ENCODE data around the gene HES6. TPM values are rescaled to one million over a fixed set of nuclear protein-coding genes. Genes with fewer than 3 reads are reported as not detected.

HES6 gene, protein sequence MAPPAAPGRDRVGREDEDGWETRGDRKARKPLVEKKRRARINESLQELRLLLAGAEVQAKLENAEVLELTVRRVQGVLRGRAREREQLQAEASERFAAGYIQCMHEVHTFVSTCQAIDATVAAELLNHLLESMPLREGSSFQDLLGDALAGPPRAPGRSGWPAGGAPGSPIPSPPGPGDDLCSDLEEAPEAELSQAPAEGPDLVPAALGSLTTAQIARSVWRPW
- total RNA-seq (2014; rRNA removed) (9.8 and 19.6 TPM in 2 replicates), Bru-seq, nascent RNA (percentile 34 among the genes with signal in this experiment), BruChase-seq, experiment 1, labeled RNA remaining after a 6-hour chase (percentile 47 among the genes with signal in this experiment), BruChase-seq, experiment 2, labeled RNA remaining after a 2-hour chase (percentile 42 among the genes with signal in this experiment)
- long read RNA-seq, transcript HES6-201 (4 exons, 1,454 nt): major isoform, 8 of 18 reads
- long read RNA-seq, transcript HES6-203 (3 exons, 1,600 nt): minor isoform, 5 of 18 reads
- long read RNA-seq, partial matches to known transcripts: 0 of 18 reads
- long read RNA-seq, other reads (novel, unspliced or antisense): 5 of 18 reads

- Histone ChIP-seq H2AFZ (ENCODE audit: low read length) (peak within 1 kb of the TSS; percentile 84), H3K27me3 (ENCODE audit: low read length) (no peaks in the 10 kb centered on the region), H3K9me3 (ENCODE audit: low read length) (no peaks in the 10 kb centered on the region), H3K27ac (ENCODE audit: low read length) (no peak within 1 kb of the TSS), H3K4me1 (ENCODE audit: insufficient read depth, low read length) (peaks cover 4% of the 10 kb centered on the region; the same call in 1 of the 2 replicates), H4K20me1 (ENCODE audit: low read length) (no peaks in the 10 kb centered on the region), H3K4me3 (ENCODE audit: low read length) (peak within 1 kb of the TSS; percentile 70), H3K9ac (ENCODE audit: low read length) (no peak within 1 kb of the TSS), H3F3A (ENCODE audit: low read length, unreplicated experiment) (no peaks in the 10 kb centered on the region), H3K4me2 (ENCODE audit: low read length) (peak within 1 kb of the TSS; percentile 91), H3K9me2 (replicated peaks; ENCODE audit: low read length) (no peaks in the 10 kb centered on the region), H3K79me2 (ENCODE audit: low read length) (no peaks in the 10 kb centered on the region), H3K36me3 (ENCODE audit: low read depth, low read length) (no peaks in the 10 kb centered on the region)
- BruUV-seq (replicated peaks): no TSS peak
- CTCF ChIA-PET: interaction anchor here (0.7 kb wide), 1 partner anchor 157 kb away, joined by 3 read pairs; no protein-coding TSS in a partner anchor
- TF ChIP-seq EZH2 (IDR thresholded peaks at IDR 0.05; ENCODE audit: low read length, unreplicated experiment) (no peak), EZH2phosphoT487 (IDR thresholded peaks at IDR 0.05; ENCODE audit: borderline replicate concordance, low read length) (no peak), CTCF (conservative IDR thresholded peaks at IDR 0.05; ENCODE audit: low read depth, low read length) (no peak)
- POLR2A ChIA-PET (ENCODE audit: unreplicated experiment): interaction anchor here (1.1 kb wide), 1 partner anchor 179 kb away, joined by 18 read pairs; the partner anchor contains the start of gene SCLY
- intact Hi-C loops (cut with micrococcal nuclease): no loop called here
- DNase-seq (peak; percentile 89), ATAC-seq (peak; percentile 87)
Measured at GRCh38 chr2:238239863-238240756, at the start of gene HES6. HES6 (minus strand) TSS chr2:238240038; CDS start chr2:238239905, 133 bp downstream.

DNA sequence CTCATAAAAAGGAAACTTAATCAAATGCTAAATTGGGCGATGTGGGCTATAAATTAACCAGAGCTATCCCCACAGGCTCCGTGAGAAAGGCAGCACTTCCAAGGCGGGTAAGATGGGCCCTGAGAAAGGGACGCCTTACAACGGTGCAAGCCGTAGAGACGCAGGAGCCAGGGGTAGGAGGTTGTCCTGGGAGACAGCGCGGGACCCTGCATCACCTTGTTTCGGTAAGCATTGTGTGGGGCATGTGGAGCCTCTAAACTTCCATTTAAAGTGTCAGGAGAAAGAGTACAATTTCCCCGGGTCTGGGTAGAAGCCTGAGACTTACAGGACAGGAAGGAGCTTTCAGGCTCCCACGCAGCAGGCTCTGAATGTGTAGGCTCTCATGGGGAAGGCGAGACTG is 49.7 kb upstream of the HES6 start:
- Histone ChIP-seq H3K9ac (ENCODE audit: low read length) (peak overlapping the region; percentile 98), H4K20me1 (ENCODE audit: low read length) (no peaks in the 10 kb centered on the region), H3K9me3 (ENCODE audit: low read length) (no peaks in the 10 kb centered on the region), H3K4me1 (ENCODE audit: insufficient read depth, low read length) (peaks cover 48% of the 10 kb centered on the region), H3K4me3 (ENCODE audit: low read length) (peak overlapping the region; percentile 80), H2AFZ (ENCODE audit: low read length) (0 out of 2 replicates have a peak overlapping the region, but pooled peaks have one; percentile 47), H3K36me3 (ENCODE audit: low read depth, low read length) (no peaks in the 10 kb centered on the region), H3K4me2 (ENCODE audit: low read length) (peak overlapping the region; percentile 81), H3F3A (ENCODE audit: low read length, unreplicated experiment) (peaks cover 9% of the 10 kb centered on the region), H3K27me3 (ENCODE audit: low read length) (no peaks in the 10 kb centered on the region), H3K9me2 (replicated peaks; ENCODE audit: low read length) (no peaks in the 10 kb centered on the region), H3K79me2 (ENCODE audit: low read length) (peaks cover 35% of the 10 kb centered on the region), H3K27ac (ENCODE audit: low read length) (peak overlapping the region; percentile 94)
- ChIA-PET CTCF (interaction anchor here (1.0 kb wide), 1 partner anchor 16 kb away, joined by 3 read pairs; no protein-coding TSS in a partner anchor), POLR2A (ENCODE audit: unreplicated experiment) (interaction anchor here (0.6 to 0.7 kb wide), 2 partner anchors 150 to 431 kb away, joined by 3 to 5 read pairs; no protein-coding TSS in a partner anchor)
- DNase-seq (no peak), ATAC-seq (no peak)
- TSS peak; percentile 16 for BruUV-seq (replicated peaks)
- TF ChIP-seq EZH2phosphoT487 (IDR thresholded peaks at IDR 0.05; ENCODE audit: borderline replicate concordance, low read length) (no peak), EZH2 (IDR thresholded peaks at IDR 0.05; ENCODE audit: low read length, unreplicated experiment) (no peak), CTCF (conservative IDR thresholded peaks at IDR 0.05; ENCODE audit: low read depth, low read length) (no peak)
- intact Hi-C loops (cut with micrococcal nuclease): loop anchor here (2.0 kb wide), 1 partner anchor 149 kb away; no protein-coding TSS in a partner anchor
